HG03025 (cell line): ENCODE measurements around the gene COQ9.
"Not testable (repeated sequence)": the region's sequence is repeated elsewhere in the genome, so short reads cannot be mapped to it uniquely, and the experiment has no call there.

ENCODE experiments used
- ATAC-seq: cut with Tn5 transposase; IDR thresholded peaks from one replicate; pipeline ENCODE4 v1.9.1; 2021; ENCODE audit warnings: mild to moderate bottlenecking, moderate library complexity; ENCODE audit not compliant: unreplicated experiment, low FRiP score

COQ9 gene

DNA sequence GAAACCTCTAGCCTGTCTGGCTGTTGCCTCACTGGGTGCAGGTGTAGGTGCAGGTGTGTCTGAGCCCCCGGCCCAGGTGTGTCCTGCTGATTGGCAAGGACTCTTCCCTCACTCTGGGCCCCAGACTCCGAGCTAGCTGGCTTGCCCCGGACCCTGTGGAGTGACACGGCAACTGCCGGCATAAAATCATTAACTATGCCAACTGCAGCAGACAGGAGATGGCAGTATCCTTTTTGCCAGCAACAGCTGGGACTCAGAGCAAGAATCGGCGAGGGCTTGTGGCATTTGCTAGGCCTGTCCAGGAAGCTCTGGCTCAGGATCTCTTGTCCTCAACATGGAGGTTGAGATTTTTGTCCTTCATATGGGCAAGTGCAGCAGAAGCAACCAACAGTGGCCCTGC is 20.9 kb upstream of the COQ9 start:
- no peak for ATAC-seq

DNA sequence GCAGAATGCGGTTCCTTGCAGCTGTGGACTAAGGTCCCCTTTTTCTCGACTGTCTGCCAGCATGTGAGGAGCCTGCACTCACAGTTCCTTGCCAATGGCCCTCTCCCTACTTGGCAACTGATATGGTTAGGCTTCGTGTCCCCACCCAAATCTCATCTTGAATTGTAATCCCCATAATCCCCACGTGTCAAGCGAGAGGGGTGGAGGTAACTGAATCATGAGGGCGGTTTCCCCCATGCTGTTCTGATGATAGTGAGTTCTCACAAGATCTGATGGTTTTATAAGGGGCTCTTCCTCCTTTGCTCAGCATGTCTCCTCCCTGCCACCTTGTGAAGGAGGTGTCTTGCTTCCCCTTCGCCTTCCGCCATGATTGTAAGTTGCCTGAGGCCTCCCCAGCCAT is 20.0 kb upstream of the COQ9 start:
- ATAC-seq: no peak

DNA sequence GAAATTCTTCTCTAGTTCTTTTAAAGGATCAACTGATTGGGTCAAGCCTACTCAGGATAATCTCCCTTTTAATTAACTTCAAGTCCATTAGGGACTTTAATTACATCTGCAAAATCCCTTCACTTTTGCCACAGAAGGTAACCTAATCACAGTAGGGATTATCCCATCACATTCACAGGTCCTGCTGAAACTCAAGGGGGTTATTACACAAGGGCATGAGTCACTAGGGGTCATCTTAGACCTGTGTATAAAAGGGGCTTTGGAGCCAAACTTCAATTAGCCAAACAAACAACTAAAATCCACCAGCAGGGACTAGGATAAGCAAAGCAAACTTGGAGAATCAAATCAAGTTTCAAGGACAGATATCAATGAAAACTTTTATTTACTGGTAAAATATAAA is 19.5 kb upstream of the COQ9 start:
- no peak for ATAC-seq

DNA sequence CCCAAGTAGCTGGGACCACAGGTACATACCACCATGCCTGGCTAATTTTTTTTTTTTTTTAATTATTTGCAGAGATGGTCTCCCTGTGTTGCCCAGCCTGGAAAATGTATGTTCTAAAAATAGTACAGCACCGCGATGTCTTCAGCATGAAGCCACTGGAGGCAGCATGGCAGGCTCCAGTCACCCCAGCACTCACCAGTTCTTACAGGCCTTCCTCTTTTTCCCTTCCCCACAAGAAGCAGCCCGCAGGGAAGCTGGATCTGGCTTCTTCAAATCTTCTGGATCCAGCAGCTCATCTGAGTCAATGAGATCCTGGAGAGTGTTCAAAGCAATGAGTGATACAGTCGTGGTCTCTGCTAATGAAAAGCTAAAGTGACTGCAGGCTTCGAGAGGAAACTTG is 16.3 kb upstream of the COQ9 start:
- ATAC-seq: no peak

DNA sequence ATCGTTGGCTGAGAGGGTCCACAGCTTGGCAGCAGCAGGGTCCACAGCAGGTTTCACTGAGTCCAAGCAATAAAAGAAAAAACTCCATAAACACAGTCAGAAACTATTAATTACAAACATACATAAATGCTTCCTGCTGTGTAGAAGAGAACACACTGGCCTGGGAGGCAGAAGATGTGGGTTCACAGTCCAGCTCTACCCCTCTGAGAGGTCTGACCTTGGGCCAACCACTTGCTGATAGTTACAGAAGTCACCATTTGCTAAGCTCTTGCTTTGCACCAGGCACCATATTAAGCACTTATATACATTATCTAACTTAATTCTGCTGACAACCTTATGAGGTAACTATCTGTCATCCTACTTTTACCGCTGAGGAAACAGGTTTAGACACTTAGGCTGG is 14.8 kb upstream of the COQ9 start:
- ATAC-seq: no peak

DNA sequence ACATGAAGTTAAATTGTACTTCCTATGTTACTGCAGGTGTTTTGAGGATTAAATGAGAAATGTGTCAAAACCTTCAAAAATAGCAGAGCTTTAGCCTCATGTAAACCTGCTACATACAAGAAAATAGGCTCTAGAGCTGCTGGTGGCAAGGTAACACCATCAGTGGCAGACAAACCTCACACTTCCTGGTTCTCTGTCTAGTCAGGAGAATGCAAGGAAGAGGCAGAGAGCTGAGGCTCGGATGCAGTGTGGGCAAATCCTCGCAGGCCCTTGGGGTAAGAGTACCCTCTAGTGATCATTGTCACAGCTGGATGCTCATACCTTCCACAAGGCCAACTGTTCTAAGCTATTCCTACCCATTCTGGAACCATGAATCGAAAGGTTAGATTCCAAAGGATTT is 14.3 kb upstream of the COQ9 start:
- no peak for ATAC-seq

DNA sequence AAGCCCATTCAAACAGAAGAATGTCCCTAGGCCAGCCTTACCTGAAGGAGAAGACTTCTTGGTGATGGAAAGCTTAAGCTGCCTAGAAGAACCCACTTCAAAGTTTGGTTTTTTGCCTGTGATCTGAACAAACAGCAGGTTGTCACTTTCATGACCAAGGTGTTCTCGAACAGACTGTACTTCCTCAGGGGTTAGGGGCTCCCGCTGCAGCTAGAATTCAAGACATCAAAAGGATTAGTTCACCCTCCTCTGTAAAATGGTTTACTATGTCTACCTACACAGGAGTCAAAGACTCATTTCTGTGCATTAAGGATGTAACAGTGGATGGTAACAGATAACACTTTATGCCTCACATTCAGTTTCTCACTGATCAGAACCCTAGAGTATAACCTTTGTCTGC is 13.3 kb upstream of the COQ9 start:
- no peak for ATAC-seq

DNA sequence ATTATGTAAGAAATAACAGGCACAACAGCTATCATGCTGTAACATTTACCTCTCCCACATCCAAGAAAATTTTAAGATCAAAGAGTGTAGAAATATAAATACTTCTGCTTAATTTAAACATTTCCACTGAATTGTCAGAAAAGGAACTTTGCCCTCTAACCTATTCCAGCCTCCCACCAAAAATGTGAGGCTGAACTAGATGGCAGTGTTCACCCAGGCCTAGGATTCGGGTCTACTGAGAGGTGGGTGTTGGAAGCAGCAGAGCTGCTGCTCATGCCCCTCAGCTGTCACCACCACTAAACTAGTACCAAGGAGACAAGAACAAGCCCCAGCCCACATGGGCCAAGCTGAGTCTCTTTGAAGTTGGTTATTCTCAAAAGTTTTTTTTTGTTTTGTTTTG is 11.4 kb upstream of the COQ9 start:
- no peak for ATAC-seq

DNA sequence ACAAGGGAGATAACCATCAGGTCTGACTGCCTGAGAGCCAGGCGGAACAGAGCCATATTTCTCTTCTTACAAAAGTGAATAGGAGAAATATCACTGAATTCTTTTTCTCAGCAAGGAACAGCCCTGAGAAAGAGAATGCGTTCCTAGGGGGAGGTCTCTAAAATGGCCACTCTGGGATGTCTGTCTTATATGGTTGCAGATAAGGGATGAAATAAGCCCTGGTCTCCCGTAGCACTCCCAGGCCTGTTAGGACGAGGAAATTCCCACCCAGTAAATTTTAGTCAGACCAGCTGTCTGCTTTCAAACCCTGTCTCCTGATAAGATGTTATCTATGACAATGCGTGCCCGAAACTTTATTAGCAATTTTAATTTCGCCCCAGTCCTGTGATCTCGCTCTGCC is 7.3 kb upstream of the COQ9 start:
- not testable (repeated sequence) for ATAC-seq

DNA sequence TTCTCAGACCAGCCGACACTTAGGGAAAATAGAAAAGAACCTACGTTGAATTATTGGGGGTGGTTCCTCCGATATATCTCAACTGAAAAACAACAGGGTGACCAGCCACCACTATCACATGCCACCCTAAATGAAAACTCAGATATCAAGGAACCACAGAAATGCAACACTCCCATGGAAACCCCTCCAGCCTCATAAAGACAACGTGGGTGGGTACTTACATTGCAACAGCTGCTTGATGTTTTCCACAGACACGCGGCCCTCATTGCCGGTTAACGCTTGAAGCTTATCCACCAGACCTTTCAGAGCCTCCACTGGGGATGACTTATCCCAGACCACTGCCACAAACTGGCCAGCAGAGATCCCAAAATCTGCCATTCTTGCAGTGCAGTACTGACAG is 6.7 kb upstream of the COQ9 start:
- ATAC-seq: not testable (repeated sequence)

DNA sequence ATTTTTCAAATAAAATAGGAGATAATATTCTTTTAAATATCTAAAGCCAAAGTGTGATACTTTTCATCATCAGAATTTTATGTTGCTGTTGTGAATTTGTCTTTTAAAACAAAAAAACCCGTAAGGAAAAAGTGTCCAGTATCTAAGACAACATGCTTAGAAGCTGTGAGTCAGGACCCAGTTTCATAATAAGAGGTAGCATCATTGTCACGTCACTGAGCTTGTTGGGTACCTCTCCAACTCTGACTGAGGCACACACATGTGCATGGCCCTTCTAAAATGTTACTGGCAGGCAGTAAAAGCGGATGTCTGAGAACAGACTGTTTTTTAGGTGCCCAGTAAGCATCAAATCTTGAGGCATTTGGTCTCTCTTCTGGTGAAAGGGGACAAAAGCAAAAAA is 2.6 kb upstream of the COQ9 start:
- no peak for ATAC-seq

DNA sequence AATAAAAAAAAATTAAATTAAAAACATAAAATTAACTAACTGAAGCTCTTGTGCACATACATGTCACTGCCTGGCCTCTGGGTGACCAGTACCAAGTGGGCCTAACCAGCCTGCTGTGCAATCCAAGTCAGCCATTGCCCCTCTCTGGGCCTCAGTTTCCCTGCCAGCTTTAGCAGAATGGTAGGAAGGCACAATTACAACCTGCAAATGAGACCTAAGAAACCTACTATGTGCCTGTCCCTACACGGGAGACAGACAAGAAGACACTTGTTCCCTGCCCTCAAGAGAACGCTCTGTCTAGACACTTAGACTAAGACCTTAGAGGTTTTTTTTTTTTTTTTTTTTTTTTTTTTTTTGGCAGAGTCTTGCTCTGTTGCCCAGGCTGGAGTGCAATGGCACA is 1.8 kb upstream of the COQ9 start:
- no peak for ATAC-seq

DNA sequence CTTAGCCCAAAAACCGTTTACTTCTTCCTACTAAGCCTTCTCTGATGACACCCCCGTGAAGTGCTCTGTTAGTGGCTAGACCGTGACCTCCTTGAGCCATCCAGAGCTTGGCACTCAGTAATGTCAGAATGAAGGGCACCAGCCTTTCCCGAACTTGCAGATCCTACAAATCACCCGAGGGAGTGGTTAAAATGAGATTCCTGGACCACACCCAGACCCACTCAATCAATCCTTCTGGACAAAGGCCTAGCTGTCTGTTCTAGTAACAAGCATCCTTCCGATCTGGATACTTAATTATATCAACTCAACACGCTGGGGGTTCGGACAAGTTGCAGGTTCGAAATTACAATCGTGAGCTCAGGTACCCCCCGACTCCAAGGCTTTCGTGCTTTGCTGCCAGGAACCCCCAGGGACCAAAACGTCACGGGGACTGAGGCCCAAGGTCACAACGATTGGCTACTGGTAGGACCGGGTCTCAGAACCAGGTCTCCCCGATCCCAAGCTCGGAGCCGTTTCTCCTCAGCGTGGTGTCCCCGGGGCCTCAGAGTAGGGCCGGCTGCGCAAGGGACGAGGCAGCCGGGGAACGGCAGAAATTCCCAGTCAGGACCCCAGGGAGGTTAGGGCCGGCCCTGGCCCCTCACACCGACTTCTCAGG is 621 bp upstream of the COQ9 start:
- peak; percentile 40 for ATAC-seq

DNA sequence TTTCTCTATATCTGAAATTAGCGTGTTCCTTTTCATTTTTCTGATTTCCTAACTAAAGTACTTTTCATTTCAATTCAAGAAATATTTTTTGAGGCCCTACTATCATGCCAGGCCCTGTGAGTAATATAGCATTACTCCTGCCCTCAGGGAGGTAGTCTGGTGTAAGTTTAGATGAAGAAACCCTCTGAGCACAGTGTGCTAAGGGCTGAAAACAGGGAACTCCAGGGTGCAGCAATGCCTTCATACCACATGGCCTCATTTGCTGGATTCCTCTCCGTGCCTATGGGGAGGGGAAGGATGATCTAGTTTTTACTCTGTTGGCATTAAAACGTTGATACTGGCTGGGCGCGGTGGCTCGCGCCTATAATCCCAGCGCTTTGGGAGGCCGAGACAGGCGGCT is 4.7 kb downstream of the COQ9 start:
- ATAC-seq: no peak

DNA sequence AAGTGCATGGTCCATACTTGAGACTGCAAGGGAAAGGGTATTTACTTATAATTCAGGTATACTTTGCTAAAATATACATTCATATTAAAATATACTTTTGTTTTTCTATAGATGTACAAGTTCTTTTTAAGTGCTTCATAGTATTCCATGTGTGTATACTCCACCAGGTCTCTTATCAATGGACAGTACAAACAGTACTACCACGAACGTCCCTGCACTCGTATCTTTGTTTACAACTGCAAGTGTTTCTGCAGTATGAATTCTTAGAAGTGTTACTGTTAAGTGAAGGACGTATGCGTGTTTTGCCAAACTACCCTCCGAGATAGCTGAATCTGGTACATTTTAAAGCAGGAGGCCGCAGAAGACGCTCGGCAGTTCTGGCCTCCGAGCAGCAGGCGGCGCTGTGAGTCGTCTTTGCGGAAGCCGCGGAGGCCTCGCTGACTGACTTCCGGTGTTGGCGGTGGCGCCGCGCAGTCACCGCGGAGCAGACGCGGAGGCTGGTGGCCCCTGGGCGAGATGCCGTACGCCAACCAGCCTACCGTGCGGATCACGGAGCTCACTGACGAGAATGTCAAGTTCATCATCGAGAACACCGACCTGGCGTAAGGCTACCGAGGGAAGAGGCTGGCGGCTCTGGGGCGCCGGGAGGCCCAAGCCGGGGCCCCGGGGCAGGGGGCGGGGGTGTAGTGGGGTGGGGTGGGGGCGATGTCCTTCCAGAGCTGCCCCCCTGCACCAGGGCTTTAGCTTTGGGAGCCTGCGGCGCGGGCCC is 15.1 kb downstream of the COQ9 start, which contains the start of gene POLR2C:
Gene POLR2C (plus strand): TSS at position 471 of the 769 bp plus-strand sequence. CDS start 46 bp downstream, at position 517.
- peak; percentile 70 for ATAC-seq

DNA sequence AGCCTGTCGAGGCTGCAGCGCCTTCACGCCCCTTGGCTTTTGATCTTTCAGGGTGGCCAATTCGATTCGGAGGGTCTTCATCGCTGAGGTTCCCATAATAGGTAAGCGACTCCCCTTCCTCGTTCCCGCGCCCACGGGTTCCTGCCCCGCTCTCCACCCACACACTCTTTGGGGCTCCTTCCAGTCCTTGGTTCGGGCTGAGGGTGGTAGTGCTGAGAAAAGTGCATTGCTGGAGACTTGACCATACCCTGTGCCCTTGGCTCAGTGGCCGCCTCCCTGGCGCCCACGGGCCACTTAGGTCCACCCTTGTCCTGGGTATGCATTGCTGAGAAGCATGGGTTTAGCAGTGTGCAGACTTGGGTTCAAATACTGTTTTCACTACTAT is 15.7 kb downstream of the COQ9 start:
- no peak for ATAC-seq

DNA sequence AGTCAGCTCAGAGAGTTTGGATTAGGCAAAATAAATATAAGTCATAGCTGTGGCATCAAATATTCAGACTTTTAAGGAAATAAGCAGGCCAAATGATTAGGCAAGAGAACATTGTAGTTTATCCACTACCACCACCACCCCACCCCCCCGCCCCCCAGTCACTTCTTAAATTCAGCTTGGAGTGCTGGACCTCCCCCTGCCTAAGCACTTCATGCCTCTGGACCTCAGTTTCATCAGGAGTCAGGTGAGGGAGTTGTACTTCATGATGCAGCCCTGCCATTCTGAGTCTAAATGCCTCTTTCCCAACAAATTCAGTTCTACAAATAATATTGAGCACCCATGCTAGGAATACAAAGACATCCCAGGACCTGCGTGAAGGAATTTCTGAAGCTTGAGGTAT is 17.2 kb downstream of the COQ9 start:
- ATAC-seq: no peak

DNA sequence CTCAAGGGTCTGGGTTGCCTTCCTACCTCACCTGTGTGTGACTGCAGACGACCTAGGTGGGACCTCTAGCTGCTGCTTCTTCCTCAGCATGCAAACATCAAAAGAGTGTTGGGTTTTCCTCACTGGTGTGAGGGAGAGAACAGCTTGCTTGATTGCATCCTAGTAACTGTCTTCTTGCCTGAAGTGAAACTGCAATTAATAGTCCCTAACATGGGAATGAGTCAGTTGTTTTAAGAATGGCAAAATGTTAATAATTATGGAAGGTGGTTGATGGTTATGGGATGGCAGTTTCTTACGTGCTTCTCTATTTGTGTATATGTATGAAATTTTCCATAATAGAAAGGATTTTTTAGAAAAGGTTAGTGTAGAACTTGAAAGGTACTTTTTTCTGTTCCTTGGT is 21.1 kb downstream of the COQ9 start:
- ATAC-seq: no peak

DNA sequence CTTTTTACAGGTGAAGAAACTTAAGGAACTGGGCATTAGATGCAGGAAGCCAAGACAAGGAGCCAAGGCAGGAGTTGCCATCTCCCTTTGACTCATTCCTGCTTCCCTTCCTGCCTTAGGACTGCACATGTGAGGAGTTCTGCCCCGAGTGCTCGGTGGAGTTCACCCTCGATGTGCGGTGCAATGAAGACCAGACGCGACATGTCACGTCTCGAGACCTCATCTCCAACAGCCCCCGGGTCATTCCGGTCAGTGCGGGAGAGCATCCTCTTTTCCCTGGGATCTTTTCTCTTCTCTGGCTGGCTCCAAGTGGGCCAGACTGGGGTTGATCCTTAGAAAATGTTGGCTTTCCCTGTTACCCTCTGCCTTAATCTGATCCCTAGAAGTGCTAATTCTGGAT is 21.8 kb downstream of the COQ9 start:
- no peak for ATAC-seq

DNA sequence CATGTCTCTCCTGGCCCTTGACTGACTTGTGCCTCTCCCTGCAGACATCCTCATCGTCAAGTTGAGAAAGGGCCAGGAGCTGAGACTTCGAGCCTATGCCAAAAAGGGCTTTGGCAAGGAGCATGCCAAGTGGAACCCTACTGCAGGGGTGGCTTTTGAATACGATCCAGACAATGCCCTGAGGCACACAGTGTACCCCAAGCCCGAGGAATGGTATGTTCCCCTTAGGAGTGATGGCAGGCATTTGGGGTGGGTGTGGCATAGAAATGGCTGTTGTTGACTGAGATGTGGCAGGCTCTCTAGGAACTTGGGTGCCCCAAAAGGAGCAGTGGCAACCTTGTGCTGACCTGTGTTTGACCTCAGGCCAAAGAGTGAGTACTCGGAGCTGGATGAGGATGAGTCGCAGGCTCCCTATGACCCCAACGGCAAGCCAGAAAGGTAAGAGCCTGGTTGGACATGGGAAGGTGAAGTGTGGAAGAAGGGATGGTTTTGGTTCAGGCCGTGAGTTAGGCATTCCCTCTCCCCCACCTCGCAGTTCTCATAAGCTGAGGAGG is 22.7 kb downstream of the COQ9 start:
- ATAC-seq: no peak

DNA sequence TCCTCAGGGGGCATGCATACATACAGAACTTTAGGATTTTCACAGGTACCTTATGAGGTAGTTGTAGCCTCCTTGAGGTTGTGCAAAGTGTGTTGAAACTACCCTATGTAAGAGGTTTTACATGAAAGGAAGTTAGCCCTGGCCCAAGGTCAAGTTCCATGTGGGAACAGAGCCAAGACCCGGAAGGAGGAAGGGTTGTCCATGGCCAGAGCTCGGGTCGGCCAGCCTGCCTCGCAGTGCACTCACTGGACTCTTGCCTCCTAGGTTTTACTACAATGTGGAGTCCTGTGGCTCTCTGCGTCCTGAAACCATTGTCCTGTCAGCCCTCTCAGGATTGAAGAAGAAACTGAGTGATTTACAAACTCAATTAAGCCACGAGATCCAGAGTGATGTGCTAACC is 23.4 kb downstream of the COQ9 start:
- ATAC-seq: no peak

DNA sequence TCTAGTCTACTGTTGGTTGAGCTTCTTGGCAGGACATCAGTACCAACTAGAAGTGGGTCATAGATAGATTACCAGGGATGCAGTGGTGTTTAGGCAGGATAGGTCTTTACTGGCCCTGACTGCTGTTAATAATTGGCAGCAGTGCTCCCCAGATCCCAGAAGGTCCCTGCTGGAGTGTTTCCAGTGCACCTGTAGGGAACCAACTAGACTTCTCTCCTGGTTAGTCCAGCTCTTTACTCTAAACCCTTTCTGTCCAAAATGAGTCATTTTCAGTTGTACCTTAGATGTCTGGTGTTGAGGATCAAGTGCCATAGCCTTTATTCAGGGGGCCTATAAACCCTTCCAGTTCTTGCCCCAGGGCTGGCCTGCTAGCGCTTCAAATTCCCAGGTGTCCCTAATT is 23.9 kb downstream of the COQ9 start:
- no peak for ATAC-seq
